ENCODE measurements around the gene ANLN.

GRCh38 chr7:36389371-36390198 is at the start of gene ANLN:
- TF ChIP-seq, protein P1, sequence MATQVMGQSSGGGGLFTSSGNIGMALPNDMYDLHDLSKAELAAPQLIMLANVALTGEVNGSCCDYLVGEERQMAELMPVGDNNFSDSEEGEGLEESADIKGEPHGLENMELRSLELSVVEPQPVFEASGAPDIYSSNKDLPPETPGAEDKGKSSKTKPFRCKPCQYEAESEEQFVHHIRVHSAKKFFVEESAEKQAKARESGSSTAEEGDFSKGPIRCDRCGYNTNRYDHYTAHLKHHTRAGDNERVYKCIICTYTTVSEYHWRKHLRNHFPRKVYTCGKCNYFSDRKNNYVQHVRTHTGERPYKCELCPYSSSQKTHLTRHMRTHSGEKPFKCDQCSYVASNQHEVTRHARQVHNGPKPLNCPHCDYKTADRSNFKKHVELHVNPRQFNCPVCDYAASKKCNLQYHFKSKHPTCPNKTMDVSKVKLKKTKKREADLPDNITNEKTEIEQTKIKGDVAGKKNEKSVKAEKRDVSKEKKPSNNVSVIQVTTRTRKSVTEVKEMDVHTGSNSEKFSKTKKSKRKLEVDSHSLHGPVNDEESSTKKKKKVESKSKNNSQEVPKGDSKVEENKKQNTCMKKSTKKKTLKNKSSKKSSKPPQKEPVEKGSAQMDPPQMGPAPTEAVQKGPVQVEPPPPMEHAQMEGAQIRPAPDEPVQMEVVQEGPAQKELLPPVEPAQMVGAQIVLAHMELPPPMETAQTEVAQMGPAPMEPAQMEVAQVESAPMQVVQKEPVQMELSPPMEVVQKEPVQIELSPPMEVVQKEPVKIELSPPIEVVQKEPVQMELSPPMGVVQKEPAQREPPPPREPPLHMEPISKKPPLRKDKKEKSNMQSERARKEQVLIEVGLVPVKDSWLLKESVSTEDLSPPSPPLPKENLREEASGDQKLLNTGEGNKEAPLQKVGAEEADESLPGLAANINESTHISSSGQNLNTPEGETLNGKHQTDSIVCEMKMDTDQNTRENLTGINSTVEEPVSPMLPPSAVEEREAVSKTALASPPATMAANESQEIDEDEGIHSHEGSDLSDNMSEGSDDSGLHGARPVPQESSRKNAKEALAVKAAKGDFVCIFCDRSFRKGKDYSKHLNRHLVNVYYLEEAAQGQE (IDR thresholded peaks at IDR 0.05) = no peak
- TF ChIP-seq, protein P2, sequence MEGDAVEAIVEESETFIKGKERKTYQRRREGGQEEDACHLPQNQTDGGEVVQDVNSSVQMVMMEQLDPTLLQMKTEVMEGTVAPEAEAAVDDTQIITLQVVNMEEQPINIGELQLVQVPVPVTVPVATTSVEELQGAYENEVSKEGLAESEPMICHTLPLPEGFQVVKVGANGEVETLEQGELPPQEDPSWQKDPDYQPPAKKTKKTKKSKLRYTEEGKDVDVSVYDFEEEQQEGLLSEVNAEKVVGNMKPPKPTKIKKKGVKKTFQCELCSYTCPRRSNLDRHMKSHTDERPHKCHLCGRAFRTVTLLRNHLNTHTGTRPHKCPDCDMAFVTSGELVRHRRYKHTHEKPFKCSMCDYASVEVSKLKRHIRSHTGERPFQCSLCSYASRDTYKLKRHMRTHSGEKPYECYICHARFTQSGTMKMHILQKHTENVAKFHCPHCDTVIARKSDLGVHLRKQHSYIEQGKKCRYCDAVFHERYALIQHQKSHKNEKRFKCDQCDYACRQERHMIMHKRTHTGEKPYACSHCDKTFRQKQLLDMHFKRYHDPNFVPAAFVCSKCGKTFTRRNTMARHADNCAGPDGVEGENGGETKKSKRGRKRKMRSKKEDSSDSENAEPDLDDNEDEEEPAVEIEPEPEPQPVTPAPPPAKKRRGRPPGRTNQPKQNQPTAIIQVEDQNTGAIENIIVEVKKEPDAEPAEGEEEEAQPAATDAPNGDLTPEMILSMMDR (IDR thresholded peaks at IDR 0.05; ENCODE audit: low read depth, low read length, missing input control) = no peak
- TF ChIP-seq HNF4G (IDR thresholded peaks at IDR 0.05) (no peak), YY1 (IDR thresholded peaks at IDR 0.05) (no peak), FOXA2 (IDR thresholded peaks at IDR 0.05) (no peak), ZBTB33 (IDR thresholded peaks at IDR 0.05) (no peak), GABPA (IDR thresholded peaks at IDR 0.05 in 1 of 2, conservative IDR thresholded peaks at IDR 0.05 in 1 of 2) (peak in 1 of 2 donors; percentile 44), SP1 (IDR thresholded peaks at IDR 0.05) (peak; percentile 49), FOXA1 (IDR thresholded peaks at IDR 0.05) (no peak)
- TF ChIP-seq, protein P3, sequence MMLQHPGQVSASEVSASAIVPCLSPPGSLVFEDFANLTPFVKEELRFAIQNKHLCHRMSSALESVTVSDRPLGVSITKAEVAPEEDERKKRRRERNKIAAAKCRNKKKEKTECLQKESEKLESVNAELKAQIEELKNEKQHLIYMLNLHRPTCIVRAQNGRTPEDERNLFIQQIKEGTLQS (IDR thresholded peaks at IDR 0.05) = no peak

All from liver (tissue), 3 donors.